Measurements from ENCODE around the gene MSI2. TPM values are rescaled to one million over a fixed set of nuclear protein-coding genes. Genes with fewer than 3 reads are reported as not detected.

The MSI2 gene
- polyA plus RNA-seq, 1 of the 3 experiments (the other 2 are of a cell fraction): 24.1 TPM

- H4K20me1 ChIP-seq (ENCODE audit: insufficient read depth): 0 out of 2 replicates have a peak, but pooled peaks cover 5% of the 10 kb centered on the region
Measured at GRCh38 chr17:57276621-57277020, 20.3 kb downstream of the MSI2 start.

GRCh38 chr17:57277923-57278604 is 21.7 kb downstream of the MSI2 start:
- no peaks in the 10 kb centered on the region for H3K9me3 ChIP-seq
- H3K27me3 ChIP-seq (ENCODE audit: insufficient read depth): no peaks in the 10 kb centered on the region
- no peaks in the 10 kb centered on the region for H3K79me2 ChIP-seq (ENCODE audit: insufficient read depth)
- H3K9me2 ChIP-seq: no peaks in the 10 kb centered on the region
- peaks cover 11 to 40% of the 10 kb centered on the region in 2 experiments; a peak in 3 of 4 replicates for H3K4me1 ChIP-seq (ENCODE audit: control insufficient read depth in 1 of 2, insufficient read depth in 2 of 2, low read depth in 1 of 2, low read length in 1 of 2)
- H4K20me1 ChIP-seq (ENCODE audit: insufficient read depth): 0 out of 2 replicates have a peak, but pooled peaks cover 5% of the 10 kb centered on the region
- H3K9ac ChIP-seq: no peak overlapping the region
- no peak overlapping the region for H3K27ac ChIP-seq (ENCODE audit: low read depth in 2 of 2, low read length in 1 of 2)
- ChIA-PET POLR2A (interaction anchor here (0.6 to 1.8 kb wide), 4 partner anchors 8 to 143 kb away, joined by 3 to 18 read pairs (median 4); no protein-coding TSS in a partner anchor), CTCF (interaction anchor here (1.0 to 2.5 kb wide), 2 partner anchors 10 to 35 kb away, joined by 3 to 9 read pairs; no protein-coding TSS in a partner anchor)
- WGBS (ENCODE audit: low lambda C conversion rate): 98% methylated on average over 8 of the region's 8 CpGs
- TF ChIP-seq CHD2 (IDR thresholded peaks at IDR 0.05; ENCODE audit: low read length, partially characterized antibody) (no peak), TEAD4 (IDR thresholded peaks at IDR 0.05; ENCODE audit: borderline replicate concordance, insufficient read depth) (no peak), EZH2phosphoT487 (IDR thresholded peaks at IDR 0.05; ENCODE audit: borderline replicate concordance, low read depth) (no peak)
- peaks cover 5 to 50% of the 10 kb centered on the region in 2 experiments for H3K36me3 ChIP-seq (replicated peaks in 1 of 2; ENCODE audit: control insufficient read depth in 1 of 2, insufficient read depth in 2 of 2, low read length in 1 of 2)
- H3K4me2 ChIP-seq: no peak overlapping the region
- H2AFZ ChIP-seq (ENCODE audit: low read depth): no peak overlapping the region
- H3K4me3 ChIP-seq (ENCODE audit: low read depth in 2 of 2, low read length in 1 of 2): no peak overlapping the region
- DNase-seq: no peak
- no peaks in the 10 kb centered on the region for H3F3A ChIP-seq (replicated peaks; ENCODE audit: insufficient read depth)

More at GRCh38 chr17:57276621-57277020, 20.3 kb downstream of the MSI2 start:
- no peaks in the 10 kb centered on the region for H3K9me3 ChIP-seq
- H3K79me2 ChIP-seq (ENCODE audit: insufficient read depth): no peaks in the 10 kb centered on the region
- H3K27ac ChIP-seq (ENCODE audit: low read depth in 2 of 2, low read length in 1 of 2): no peak overlapping the region
- no peak overlapping the region for H2AFZ ChIP-seq (ENCODE audit: low read depth)
- CTCF ChIA-PET: interaction anchor here (2.5 kb wide), 1 partner anchor 33 kb away, joined by 9 read pairs; no protein-coding TSS in a partner anchor
- no peak overlapping the region for H3K9ac ChIP-seq
- no peak for TF ChIP-seq NFIC (IDR thresholded peaks at IDR 0.05; ENCODE audit: borderline replicate concordance)
- TF ChIP-seq TEAD4 (IDR thresholded peaks at IDR 0.05; ENCODE audit: borderline replicate concordance, insufficient read depth): no peak
- TF ChIP-seq RFX5 (IDR thresholded peaks at IDR 0.05; ENCODE audit: low read length): no peak
- no peak for TF ChIP-seq YY1 (IDR thresholded peaks at IDR 0.05; ENCODE audit: low read depth)
- DNase-seq: no peak
- WGBS (ENCODE audit: low lambda C conversion rate): 97% methylated on average over 9 of the region's 9 CpGs
- no peak overlapping the region for H3K4me3 ChIP-seq (ENCODE audit: low read depth in 2 of 2, low read length in 1 of 2)
- no peaks in the 10 kb centered on the region for H3K9me2 ChIP-seq
- no peaks in the 10 kb centered on the region for H3F3A ChIP-seq (replicated peaks; ENCODE audit: insufficient read depth)
- POLR2A ChIA-PET: interaction anchor here (1.3 kb wide), 1 partner anchor 144 kb away, joined by 3 read pairs; no protein-coding TSS in a partner anchor
- peaks cover 3 to 31% of the 10 kb centered on the region in 2 experiments; a peak in 2 of 4 replicates for H3K4me1 ChIP-seq (ENCODE audit: control insufficient read depth in 1 of 2, insufficient read depth in 2 of 2, low read depth in 1 of 2, low read length in 1 of 2)
- no peaks in the 10 kb centered on the region for H3K27me3 ChIP-seq (ENCODE audit: insufficient read depth)
- H3K4me2 ChIP-seq: no peak overlapping the region
- peaks cover 7 to 62% of the 10 kb centered on the region in 2 experiments for H3K36me3 ChIP-seq (replicated peaks in 1 of 2; ENCODE audit: control insufficient read depth in 1 of 2, insufficient read depth in 2 of 2, low read length in 1 of 2)

- WGBS (ENCODE audit: low lambda C conversion rate): 96% methylated on average over 10 of the region's 10 CpGs
- POLR2A ChIA-PET: interaction anchor here (0.6 to 1.8 kb wide), 4 partner anchors 9 to 61 kb away, joined by 3 to 18 read pairs (median 4); no protein-coding TSS in a partner anchor
- CTCF ChIA-PET: interaction anchor here (0.6 to 5.0 kb wide), 7 partner anchors 8 to 555 kb away, joined by 3 to 26 read pairs (median 4); no protein-coding TSS in a partner anchor
Measured at GRCh38 chr17:57278740-57279387, 22.5 kb downstream of the MSI2 start.

More at GRCh38 chr17:57278740-57279387, 22.5 kb downstream of the MSI2 start:
- TF ChIP-seq IRF3 (IDR thresholded peaks at IDR 0.05; ENCODE audit: low read depth, low read length) (no peak), EZH2phosphoT487 (IDR thresholded peaks at IDR 0.05; ENCODE audit: borderline replicate concordance, low read depth) (no peak), TCF12 (IDR thresholded peaks at IDR 0.05) (no peak), TEAD4 (IDR thresholded peaks at IDR 0.05; ENCODE audit: borderline replicate concordance, insufficient read depth) (no peak), JUND (IDR thresholded peaks at IDR 0.05) (no peak), PBX3 (IDR thresholded peaks at IDR 0.05) (no peak), FOXM1 (IDR thresholded peaks at IDR 0.05; ENCODE audit: low read depth) (no peak), RCOR1 (IDR thresholded peaks at IDR 0.05; ENCODE audit: low read length) (no peak), ELF1 (IDR thresholded peaks at IDR 0.05) (no peak), USF2 (IDR thresholded peaks at IDR 0.05; ENCODE audit: borderline replicate concordance, low read depth, low read length) (no peak)
- no peak overlapping the region; a peak in 1 of 4 replicates for H3K27ac ChIP-seq (ENCODE audit: low read depth in 2 of 2, low read length in 1 of 2)
- H4K20me1 ChIP-seq (ENCODE audit: insufficient read depth): 0 out of 2 replicates have a peak, but pooled peaks cover 5% of the 10 kb centered on the region
- H3K27me3 ChIP-seq (ENCODE audit: insufficient read depth): no peaks in the 10 kb centered on the region
- peaks cover 11 to 43% of the 10 kb centered on the region in 2 experiments; a peak in 3 of 4 replicates for H3K4me1 ChIP-seq (ENCODE audit: control insufficient read depth in 1 of 2, insufficient read depth in 2 of 2, low read depth in 1 of 2, low read length in 1 of 2)
- no peak overlapping the region for H3K9ac ChIP-seq
- no peak overlapping the region for H2AFZ ChIP-seq (ENCODE audit: low read depth)
- peaks cover 0 to 42% of the 10 kb centered on the region in 2 experiments for H3K36me3 ChIP-seq (replicated peaks in 1 of 2; ENCODE audit: control insufficient read depth in 1 of 2, insufficient read depth in 2 of 2, low read length in 1 of 2)
- no peaks in the 10 kb centered on the region for H3K9me2 ChIP-seq
- H3K4me3 ChIP-seq (ENCODE audit: low read depth in 2 of 2, low read length in 1 of 2): no peak overlapping the region
- no peak for DNase-seq
- H3F3A ChIP-seq (replicated peaks; ENCODE audit: insufficient read depth): no peaks in the 10 kb centered on the region
- H3K79me2 ChIP-seq (ENCODE audit: insufficient read depth): no peaks in the 10 kb centered on the region
- no peak overlapping the region for H3K4me2 ChIP-seq
- H3K9me3 ChIP-seq: no peaks in the 10 kb centered on the region
